ENCODE data around the gene BEAN1.

DNA sequence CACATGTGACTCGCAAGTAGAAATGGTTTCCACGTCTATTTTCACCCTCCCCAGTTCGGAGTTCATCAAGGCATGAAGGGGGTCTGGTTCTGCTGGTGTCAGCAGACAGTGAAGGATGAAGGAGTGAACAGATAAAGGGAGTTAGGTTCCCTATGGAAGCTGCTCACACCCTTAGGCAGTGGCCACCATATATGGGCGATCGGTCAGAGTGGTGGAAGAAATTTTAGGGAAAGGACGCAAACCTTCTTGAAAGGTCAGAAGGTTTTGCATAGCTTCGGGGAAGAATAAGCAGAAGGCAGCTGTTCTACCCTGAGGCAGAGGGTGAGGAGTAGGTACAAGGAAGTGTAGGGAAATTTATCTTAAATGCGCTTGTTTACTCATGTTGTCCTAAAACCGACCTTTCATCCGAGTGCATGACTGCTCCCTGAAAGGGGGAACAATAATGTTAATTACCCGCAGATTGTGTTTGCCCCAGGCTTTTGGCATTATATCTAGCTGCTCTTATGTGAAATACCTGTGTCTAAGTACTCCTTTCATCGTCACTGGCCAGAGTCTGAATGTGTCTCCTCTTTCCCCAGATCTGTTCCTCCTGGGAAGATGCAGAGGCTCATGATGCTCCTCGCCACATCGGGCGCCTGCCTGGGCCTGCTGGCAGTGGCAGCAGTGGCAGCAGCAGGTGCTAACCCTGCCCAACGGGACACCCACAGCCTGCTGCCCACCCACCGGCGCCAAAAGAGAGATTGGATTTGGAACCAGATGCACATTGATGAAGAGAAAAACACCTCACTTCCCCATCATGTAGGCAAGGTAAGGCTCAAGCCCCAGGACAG, 48.1 kb upstream of the BEAN1 start:
- TF ChIP-seq EP300 (IDR thresholded peaks at IDR 0.05) (no peak), POLR2A (IDR thresholded peaks at IDR 0.05) (no peak), POLR2AphosphoS5 (IDR thresholded peaks at IDR 0.05) (no peak)
- TF ChIP-seq, protein P1, sequence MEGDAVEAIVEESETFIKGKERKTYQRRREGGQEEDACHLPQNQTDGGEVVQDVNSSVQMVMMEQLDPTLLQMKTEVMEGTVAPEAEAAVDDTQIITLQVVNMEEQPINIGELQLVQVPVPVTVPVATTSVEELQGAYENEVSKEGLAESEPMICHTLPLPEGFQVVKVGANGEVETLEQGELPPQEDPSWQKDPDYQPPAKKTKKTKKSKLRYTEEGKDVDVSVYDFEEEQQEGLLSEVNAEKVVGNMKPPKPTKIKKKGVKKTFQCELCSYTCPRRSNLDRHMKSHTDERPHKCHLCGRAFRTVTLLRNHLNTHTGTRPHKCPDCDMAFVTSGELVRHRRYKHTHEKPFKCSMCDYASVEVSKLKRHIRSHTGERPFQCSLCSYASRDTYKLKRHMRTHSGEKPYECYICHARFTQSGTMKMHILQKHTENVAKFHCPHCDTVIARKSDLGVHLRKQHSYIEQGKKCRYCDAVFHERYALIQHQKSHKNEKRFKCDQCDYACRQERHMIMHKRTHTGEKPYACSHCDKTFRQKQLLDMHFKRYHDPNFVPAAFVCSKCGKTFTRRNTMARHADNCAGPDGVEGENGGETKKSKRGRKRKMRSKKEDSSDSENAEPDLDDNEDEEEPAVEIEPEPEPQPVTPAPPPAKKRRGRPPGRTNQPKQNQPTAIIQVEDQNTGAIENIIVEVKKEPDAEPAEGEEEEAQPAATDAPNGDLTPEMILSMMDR (IDR thresholded peaks at IDR 0.05), result no peak
